GM12892 (cell line): Measurements from ENCODE around the gene RNF141.

Experiments used
- DNase-seq: peaks from one replicate; pipeline ENCODE4 v3.0.0; 2011; ENCODE audit not compliant: insufficient read length
- FAIRE-seq: peaks from 2 replicates; lab custom pipeline; 2011; peaks lifted over from hg19 to GRCh38; lab: Jason Lieb, UNC
- POLR2A ChIP-seq: IDR thresholded peaks from 2 replicates; pipeline ENCODE4 v1.6.1; 2011; ENCODE audit warnings: low read depth, low read length, control low read depth
- POLR2AphosphoS5 ChIP-seq: IDR thresholded peaks from 2 replicates; pipeline ENCODE4 v1.6.1; 2011; ENCODE audit warnings: low read depth, low read length, control low read depth
- TAF1 ChIP-seq: IDR thresholded peaks from 2 replicates; pipeline ENCODE4 v1.6.1; 2011; ENCODE audit warnings: low read depth, mild to moderate bottlenecking, control low read depth, low read length, borderline replicate concordance

RNF141 gene

DNA sequence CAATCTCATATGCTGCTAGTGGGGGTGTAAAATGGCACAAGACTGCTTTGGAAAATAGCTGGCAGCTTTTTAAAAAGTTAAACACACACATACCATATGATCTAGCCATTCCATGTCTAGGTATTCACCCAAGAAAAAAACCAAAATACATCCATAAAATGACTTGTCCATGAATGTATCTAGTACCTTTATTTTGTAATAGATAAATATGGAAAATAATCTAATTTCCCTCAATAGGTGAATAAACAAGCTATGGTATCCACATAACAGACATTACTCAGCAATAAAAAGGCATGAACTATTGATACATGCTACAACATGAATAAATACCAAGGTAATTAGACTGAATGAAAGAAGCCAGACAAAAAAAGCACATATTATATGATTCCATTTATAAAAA, 22.9 kb downstream of the RNF141 start:
- FAIRE-seq = no peak
- TF ChIP-seq POLR2A (no peak), TAF1 (no peak), POLR2AphosphoS5 (no peak)
- no peak for DNase-seq

DNA sequence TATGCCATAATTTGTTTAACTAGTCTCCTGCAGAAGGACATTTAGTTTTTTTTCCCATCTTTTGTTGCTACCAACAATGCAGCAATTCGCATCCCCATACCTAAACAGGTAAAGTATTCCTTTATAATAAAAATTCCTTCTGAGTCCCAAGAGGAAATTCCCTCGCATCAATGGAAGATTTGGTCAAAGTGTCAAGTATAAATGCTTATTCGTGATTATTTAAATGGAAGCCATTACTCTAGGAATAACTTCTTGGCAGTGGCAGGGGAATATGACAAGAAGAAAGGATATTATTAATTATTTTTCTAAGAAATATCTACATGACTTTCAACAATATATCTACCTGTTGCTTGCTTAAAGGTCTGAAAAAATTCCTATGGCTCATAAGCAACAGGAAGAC, 25.6 kb downstream of the RNF141 start:
- TF ChIP-seq POLR2A (no peak), POLR2AphosphoS5 (no peak), TAF1 (no peak)
- DNase-seq (no peak), FAIRE-seq (no peak)

DNA sequence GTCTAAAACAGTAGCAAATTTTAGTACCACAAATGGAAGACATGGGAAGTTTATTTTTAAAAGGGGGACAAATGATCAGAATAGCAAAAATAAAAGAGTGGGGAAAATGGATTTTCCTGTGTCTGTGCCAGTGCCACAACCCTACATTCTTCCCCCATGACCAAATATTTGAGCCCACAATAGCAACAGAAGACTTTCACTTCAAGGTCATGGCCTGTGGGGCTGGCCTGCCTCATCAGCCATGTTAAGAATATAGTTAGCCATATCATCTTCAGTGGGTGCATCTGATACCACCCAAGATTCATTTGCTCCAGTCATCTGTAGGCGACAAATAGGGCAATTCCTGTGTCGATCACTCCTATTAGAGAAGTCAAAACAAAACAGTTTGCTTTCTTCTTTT, 26.3 kb downstream of the RNF141 start:
- TF ChIP-seq TAF1 = no peak
- no peak for TF ChIP-seq POLR2A
- no peak for TF ChIP-seq POLR2AphosphoS5
- DNase-seq (no peak), FAIRE-seq (peak; percentile 21)

DNA sequence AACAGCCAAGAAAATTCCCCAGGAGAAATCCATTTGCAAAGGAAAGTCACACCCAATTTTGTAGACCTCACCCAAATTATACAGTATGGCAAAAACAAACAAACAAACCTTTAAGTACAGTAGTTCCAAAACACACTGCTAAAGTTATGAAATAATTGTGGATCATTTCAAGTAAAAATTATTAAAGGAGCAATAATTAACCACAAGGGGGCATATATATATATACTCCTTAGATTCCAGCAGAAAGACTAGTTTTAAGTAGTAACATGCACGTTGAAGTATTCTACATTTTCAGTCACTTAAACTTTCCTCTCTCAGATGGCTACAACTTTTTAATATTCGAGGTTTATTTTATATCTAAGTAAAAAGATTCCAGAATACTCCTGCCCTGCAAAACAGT, 26.8 kb downstream of the RNF141 start:
- DNase-seq (no peak), FAIRE-seq (no peak)
- TF ChIP-seq POLR2AphosphoS5 (no peak), TAF1 (no peak)

DNA sequence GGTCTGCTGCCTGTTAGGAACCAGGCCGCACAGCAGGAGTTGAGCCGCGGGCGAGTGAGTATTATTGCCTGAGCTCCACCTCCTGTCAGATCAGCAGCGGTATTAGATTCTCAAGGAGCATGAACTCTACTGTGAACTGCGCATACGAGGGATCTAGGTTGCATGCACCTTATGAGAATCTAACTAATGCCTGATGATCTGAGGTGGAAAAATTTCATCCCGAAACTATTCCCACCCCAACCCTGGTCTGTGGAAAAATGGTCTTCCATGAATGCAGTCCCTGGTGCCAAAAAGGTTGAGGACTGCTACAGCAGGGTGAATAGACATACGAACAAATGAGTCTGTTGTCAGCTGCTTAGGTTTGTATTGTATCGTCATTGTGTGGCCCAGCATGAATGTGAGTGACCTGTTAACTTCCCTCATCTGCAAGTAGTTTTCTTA, 29.8 kb downstream of the RNF141 start:
- DNase-seq (no peak), FAIRE-seq (no peak)
- TF ChIP-seq POLR2A = no peak
- TF ChIP-seq TAF1 = no peak
- no peak for TF ChIP-seq POLR2AphosphoS5

DNA sequence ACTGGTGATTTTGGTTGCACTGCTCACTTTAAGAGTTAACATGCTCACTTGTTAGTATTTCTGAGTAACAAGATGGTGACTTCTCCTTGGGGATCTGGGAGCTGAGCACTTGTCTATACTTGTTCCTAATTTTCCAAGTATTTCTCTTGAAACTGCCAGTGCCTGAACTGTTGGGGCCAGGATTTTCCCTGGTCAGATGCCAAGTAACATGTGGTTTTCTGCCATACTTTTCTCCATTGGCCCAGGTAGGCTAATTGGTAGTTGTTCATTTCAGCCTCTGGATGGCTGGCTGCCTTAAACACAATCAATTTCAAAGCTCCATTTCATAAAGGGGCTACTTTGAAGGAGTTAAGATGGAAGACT, 35.0 kb downstream of the RNF141 start:
- FAIRE-seq = no peak
- TF ChIP-seq POLR2AphosphoS5 (no peak), TAF1 (no peak), POLR2A (no peak)
- no peak for DNase-seq

DNA sequence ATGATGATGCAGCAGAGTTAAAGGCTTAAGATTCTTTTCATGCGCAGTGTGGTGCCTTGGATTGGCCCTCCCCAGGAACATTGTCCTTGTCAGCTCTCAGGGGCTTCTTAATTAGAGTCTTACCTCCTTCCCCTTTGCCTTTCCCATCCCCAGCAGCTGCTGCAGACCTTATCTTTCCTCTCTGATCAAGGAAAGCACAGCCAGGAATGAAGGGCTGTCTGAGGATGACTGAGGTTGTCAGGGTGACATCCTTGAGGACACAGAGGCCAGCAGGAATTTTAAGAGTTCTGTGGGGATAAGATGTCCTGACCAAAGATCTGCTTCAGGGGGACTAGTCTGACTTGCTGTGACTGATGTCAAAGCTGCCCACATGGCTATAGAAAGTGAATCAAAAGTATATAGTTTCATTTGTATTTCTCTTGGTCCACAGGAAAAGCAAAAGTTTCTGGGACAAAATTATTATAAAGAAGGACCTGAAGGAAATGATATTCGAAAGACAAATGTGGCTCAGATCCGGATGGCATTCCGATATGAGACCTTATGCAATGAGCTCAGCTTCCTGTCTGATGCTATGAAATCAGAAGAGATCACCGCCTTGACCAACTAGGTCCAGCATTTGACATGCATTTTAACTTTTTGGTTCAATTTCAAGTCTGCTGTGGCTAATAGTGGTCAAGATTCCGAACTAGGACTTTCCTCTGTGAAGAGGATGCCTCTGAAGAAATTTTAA, 35.5 kb downstream of the RNF141 start:
- FAIRE-seq (no peak), DNase-seq (no peak)
- TF ChIP-seq TAF1 (no peak), POLR2A (no peak), POLR2AphosphoS5 (no peak)

DNA sequence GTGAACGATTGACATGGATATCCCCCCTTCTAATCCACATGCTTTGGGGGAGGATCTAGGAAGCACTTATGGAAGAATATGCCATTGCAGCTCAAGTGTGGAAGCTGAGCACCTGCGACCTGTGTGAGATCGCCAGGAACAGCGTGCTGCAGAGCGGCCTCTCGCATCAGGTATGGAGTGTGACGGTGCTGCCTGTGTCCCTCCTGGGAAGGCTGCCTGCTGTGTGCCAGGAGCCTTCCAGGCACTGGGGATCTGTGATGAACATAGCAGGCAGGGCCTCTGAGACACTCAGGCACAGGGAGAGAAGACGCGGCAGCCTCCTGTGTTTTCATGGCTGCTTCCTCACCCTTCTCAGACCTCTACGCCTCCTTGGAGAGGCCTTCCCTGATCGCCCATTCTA, 36.5 kb downstream of the RNF141 start:
- TF ChIP-seq POLR2A (no peak), TAF1 (no peak), POLR2AphosphoS5 (no peak)
- FAIRE-seq (no peak), DNase-seq (no peak)

DNA sequence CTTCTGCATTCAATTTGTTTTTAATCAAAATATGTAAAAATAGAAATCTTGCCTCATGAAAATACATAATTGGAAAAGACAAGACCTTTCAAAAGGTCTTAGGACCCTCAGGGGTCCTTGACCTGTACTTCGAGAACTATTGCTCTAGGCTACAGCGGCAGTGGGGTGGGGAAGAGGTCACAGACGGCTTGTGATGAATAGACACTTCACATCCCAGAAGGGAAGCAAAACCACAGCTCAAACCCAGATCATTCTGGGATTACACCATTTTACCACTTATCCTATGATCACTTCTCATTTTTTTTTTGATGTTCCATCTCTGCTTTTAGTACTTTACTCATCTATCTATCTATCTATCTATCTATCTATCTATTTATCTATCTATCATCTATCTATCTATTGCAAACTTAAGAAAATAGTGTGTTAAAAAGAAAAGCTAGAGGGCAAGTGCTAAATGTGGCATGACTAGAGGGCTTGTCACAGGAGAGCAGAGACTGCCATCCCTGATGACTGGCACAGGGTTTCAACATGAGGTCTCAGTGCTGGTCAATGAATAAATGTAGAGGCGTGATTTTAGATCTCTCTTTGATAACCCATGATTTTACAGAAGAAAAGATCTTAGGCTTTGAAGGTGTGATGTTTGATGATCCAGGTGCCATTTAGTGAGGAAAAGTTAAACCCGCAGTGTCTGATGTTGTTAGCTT, 37.1 kb downstream of the RNF141 start:
- DNase-seq (no peak), FAIRE-seq (no peak)

DNA sequence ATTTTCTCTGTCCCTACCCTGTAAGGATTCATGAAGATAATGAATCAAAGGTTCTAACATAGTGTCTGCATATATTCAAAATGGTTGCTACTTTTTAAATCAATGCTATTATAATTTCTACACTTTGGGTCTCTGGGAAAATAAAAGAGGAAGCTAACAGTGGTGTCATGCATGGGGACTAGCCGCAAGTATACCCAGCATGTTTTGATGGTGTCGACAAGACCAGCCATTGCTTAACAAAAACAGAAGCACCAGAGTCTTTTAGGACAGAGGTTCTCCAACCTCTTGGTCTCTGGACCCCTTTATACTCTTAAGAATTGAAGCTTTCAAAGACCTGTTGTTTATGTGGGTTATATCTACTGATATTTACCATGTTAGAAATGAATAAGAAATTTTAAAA, 37.8 kb downstream of the RNF141 start:
- TF ChIP-seq POLR2A (no peak), TAF1 (no peak), POLR2AphosphoS5 (no peak)
- DNase-seq (no peak), FAIRE-seq (no peak)

More for the DNA sequence above, 37.1 kb downstream of the RNF141 start:
- TF ChIP-seq POLR2A (no peak), TAF1 (no peak), POLR2AphosphoS5 (no peak)

DNA sequence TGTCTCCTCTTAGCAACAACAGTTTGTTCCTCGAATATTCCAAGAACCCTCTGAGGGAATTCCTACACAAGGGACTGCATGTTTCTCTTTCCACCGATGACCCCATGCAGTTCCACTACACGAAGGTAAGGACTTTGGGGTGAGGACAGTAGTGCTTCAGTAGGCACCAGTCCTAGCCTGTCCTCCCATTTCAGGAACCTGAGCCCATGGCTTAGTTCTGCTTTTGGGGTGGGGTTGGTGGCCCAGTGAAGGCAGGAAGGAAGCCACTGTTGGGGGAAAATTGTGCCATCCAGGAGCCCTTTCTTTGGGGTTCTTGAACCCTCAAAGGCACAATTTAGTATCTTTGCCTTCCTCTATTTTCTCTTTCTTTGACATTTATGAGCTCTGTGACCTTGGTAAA, 38.2 kb downstream of the RNF141 start:
- FAIRE-seq = no peak
- no peak for TF ChIP-seq POLR2AphosphoS5
- no peak for TF ChIP-seq TAF1
- no peak for TF ChIP-seq POLR2A
- DNase-seq = no peak

DNA sequence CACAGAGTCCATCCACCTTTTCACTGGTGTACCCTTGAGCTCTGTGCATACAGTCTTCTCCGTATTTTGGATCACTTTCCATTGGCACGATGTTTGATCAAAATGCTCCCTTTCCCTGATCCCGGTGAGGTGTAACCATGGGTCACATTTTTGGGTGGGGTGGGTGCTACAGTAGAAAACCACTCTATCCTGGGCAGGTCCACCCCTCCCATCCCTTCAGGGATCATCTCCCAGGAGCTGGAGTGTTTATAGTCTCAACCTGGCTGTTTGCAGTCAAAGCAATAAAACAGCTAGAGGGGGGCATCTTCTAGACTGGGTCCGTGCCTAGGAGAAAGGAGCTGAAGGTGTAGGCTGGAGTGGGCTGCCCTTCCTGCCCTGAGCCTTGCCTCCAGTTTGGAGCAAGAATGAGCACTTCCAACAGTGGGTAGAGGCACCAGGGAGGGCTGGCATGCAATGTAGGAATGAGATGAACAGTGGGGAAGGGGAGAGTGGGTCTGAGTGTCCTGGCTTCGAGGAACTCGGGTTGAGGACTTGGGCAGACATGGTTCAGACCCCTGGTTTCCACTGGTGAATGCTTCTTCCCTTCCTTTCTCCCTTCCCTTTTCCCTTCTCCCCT, 38.8 kb downstream of the RNF141 start:
- DNase-seq = no peak
- no peak for TF ChIP-seq TAF1
- no peak for FAIRE-seq
